Endodermal cell (in vitro differentiated cells): ENCODE data around the gene PRR5. TPM values are rescaled to one million over a fixed set of nuclear protein-coding genes. Genes with fewer than 3 reads are reported as not detected.
"Not testable (repeated sequence)": the region's sequence is repeated elsewhere in the genome, so short reads cannot be mapped to it uniquely, and the experiment has no call there.

ENCODE experiments used
- DNase-seq: peaks from one replicate; pipeline ENCODE4 v3.0.0-alpha.2; 2017
- H3K27ac ChIP-seq: 2 replicates; pipeline ENCODE4 v1.5.1; 2013; ENCODE audit warnings: mild to moderate bottlenecking, low read depth, low read length, moderate library complexity
- H3K27me3 ChIP-seq: 2 replicates; pipeline ENCODE4 v1.6.1; 2013; ENCODE audit warnings: mild to moderate bottlenecking, low read length, moderate library complexity; ENCODE audit not compliant: insufficient read depth, control insufficient read depth, poor library complexity, severe bottlenecking
- H3K36me3 ChIP-seq: 2 replicates; pipeline ENCODE4 v1.7.0; 2013; ENCODE audit warnings: mild to moderate bottlenecking, low read length, moderate library complexity; ENCODE audit not compliant: control insufficient read depth, insufficient read depth
- H3K4me1 ChIP-seq: one replicate; pipeline ENCODE4 v1.7.0; 2013; ENCODE audit warnings: low read length; ENCODE audit not compliant: control insufficient read depth, insufficient read depth
- H3K4me3 ChIP-seq: 2 replicates; pipeline ENCODE4 v1.5.1; 2013; ENCODE audit warnings: mild to moderate bottlenecking, low read length, moderate library complexity
- H3K9ac ChIP-seq: 2 replicates; pipeline ENCODE4 v1.6.1; 2013; ENCODE audit warnings: mild to moderate bottlenecking, low read length, moderate library complexity; ENCODE audit not compliant: poor library complexity, severe bottlenecking; ENCODE audit errors: extremely low read depth
- H3K9me3 ChIP-seq: 2 replicates; pipeline ENCODE4 v1.6.1; 2013; ENCODE audit warnings: mild to moderate bottlenecking, low read length, moderate library complexity; ENCODE audit not compliant: control insufficient read depth
- H3K27ac Mint-ChIP-seq: 2 replicates; pipeline ENCODE4 v1.8.0; 2020; ENCODE audit warnings: mixed read lengths
- H3K27me3 Mint-ChIP-seq: 2 replicates; pipeline ENCODE4 v1.8.0; 2021; ENCODE audit warnings: mild to moderate bottlenecking, mixed read lengths; ENCODE audit not compliant: insufficient read depth
- H3K36me3 Mint-ChIP-seq: 2 replicates; pipeline ENCODE4 v1.8.0; 2020; ENCODE audit warnings: low read depth, mixed read lengths
- H3K4me1 Mint-ChIP-seq: 2 replicates; pipeline ENCODE4 v1.8.0; 2020; ENCODE audit warnings: mixed read lengths
- H3K4me3 Mint-ChIP-seq: 2 replicates; pipeline ENCODE4 v1.8.0; 2020; ENCODE audit warnings: mild to moderate bottlenecking, moderate library complexity, mixed read lengths
- H3K9me3 Mint-ChIP-seq: 2 replicates; pipeline ENCODE4 v1.8.0; 2020; ENCODE audit warnings: mild to moderate bottlenecking, mixed read lengths
- CTCF ChIP-seq: fragments of 200-600 bp; sonication (generic); conservative IDR thresholded peaks from 2 replicates; pipeline ENCODE4 v1.5.0; 2021; ENCODE audit warnings: antibody characterized with exemption, mild to moderate bottlenecking
- WGBS, 2 experiments: methylation state at CpG; one replicate each; pipeline versions ENCODE4 v1.1.5 to v1.1.7; 2013; ENCODE audit warnings: missing lambda C conversion rate in 2 of 2, mixed read lengths in 1 of 2; ENCODE audit not compliant: insufficient coverage in 1 of 2, insufficient read length in 1 of 2; 5-methylcytosine and 5-hydroxymethylcytosine counted together
- total RNA-seq, 2 donors: library from RNA; stranded (reverse); fragmentation: NEBNext Ultra II Directional in 1 of 2; extraction: Animal tissue kit (Norgen Biotek cat#: 25700) in 1 of 2; gene quantifications; 2 replicates in 1 of 2; 3 replicates in 1 of 2; pipeline ENCODE4 v1.2.1, GENCODE V29; 2021

PRR5 gene
- total RNA-seq, 2 donors from 2014 or later = 32.0 to 37.2 TPM

GRCh38 chr22:44672632-44673031 is 29.4 kb upstream of the PRR5 start:
- Histone ChIP-seq H3K27me3 (peaks cover 4% of the 10 kb centered on the region), H3K27ac (no peak overlapping the region), H3K36me3 (no peaks in the 10 kb centered on the region), H3K9me3 (no peaks in the 10 kb centered on the region), H3K4me3 (no peak overlapping the region), H3K4me1 (peaks cover 3% of the 10 kb centered on the region), H3K9ac (no peak overlapping the region)
- 95% methylated on average over 4 to 8 of the region's 8 CpGs for WGBS, 2 experiments
- Mint-ChIP-seq H3K27me3 (peaks cover 17% of the 10 kb centered on the region), H3K4me1 (no peaks in the 10 kb centered on the region), H3K36me3 (no peaks in the 10 kb centered on the region), H3K4me3 (no peak overlapping the region), H3K9me3 (no peaks in the 10 kb centered on the region), H3K27ac (no peak overlapping the region)
- no peak for DNase-seq
- TF ChIP-seq CTCF = no peak

DNA sequence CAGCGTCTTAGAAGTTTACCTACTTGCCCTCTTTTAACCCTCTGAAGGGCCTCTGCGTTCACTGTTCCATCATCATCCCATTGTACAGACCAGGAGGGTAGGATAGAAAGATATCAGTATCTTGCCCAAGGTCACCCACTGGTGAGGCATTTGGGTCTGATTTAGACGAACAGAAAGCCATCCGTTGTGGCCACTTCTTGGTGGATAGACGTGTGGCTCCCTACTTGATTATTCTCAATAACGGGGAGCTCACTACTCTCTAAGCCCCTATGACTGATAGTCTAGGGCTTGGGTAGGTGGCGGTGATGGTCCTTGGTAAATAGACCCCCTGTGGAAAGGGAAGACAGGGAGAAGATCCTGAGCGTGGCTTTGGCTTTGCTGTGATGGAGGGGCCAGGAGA is 28.6 kb upstream of the PRR5 start:
- no peak overlapping the region for H3K27ac Mint-ChIP-seq
- Histone ChIP-seq H3K4me1 (peaks cover 3% of the 10 kb centered on the region), H3K27ac (no peak overlapping the region), H3K9ac (no peak overlapping the region), H3K27me3 (no peaks in the 10 kb centered on the region), H3K4me3 (no peak overlapping the region), H3K9me3 (no peaks in the 10 kb centered on the region), H3K36me3 (no peaks in the 10 kb centered on the region)
- H3K9me3 Mint-ChIP-seq = no peaks in the 10 kb centered on the region
- no peaks in the 10 kb centered on the region for H3K4me1 Mint-ChIP-seq
- H3K4me3 Mint-ChIP-seq = no peak overlapping the region
- peaks cover 15% of the 10 kb centered on the region for H3K27me3 Mint-ChIP-seq
- WGBS, 2 experiments = 86 to 89% methylated on average over 6 to 8 of the region's 8 CpGs
- no peak for TF ChIP-seq CTCF
- no peaks in the 10 kb centered on the region for H3K36me3 Mint-ChIP-seq
- no peak for DNase-seq

- H3K9me3 Mint-ChIP-seq, H3K36me3 Mint-ChIP-seq: not testable (repeated sequence)
Measured at GRCh38 chr22:44676066-44676440, 26.0 kb upstream of the PRR5 start.

More at GRCh38 chr22:44676066-44676440, 26.0 kb upstream of the PRR5 start:
- not testable (repeated sequence) for H3K4me3 ChIP-seq, H3K4me1 Mint-ChIP-seq, H3K4me1 ChIP-seq, H3K9ac ChIP-seq, H3K27me3 ChIP-seq, H3K27ac Mint-ChIP-seq, H3K36me3 ChIP-seq, DNase-seq, H3K4me3 Mint-ChIP-seq, H3K27ac ChIP-seq, H3K9me3 ChIP-seq, H3K27me3 Mint-ChIP-seq
- 89 to 95% methylated on average over 5 to 6 of the region's 6 CpGs for WGBS, 2 experiments
